HepG2 (cell line): ENCODE results near the gene TMC8. TPM values are rescaled to one million over a fixed set of nuclear protein-coding genes. Genes with fewer than 3 reads are reported as not detected.

Experiments used
- ELF4 ChIP-seq: sonication (generic); formaldehyde crosslinking; IDR thresholded peaks from 2 replicates; pipeline ENCODE4 v1.5.0; 2020; ENCODE audit warnings: missing genetic modification reagents, mild to moderate bottlenecking, moderate library complexity, borderline replicate concordance
- ERF ChIP-seq: IDR thresholded peaks from 2 replicates; pipeline ENCODE4 v1.6.1; 2018; ENCODE audit warnings: missing biosample characterization, missing genetic modification reagents
- HCFC1 ChIP-seq: fragments of 150-350 bp; IDR thresholded peaks from 2 replicates; pipeline ENCODE4 v1.6.1; 2014; ENCODE audit warnings: low read depth, low read length
- KDM2A ChIP-seq: sonication (generic); formaldehyde crosslinking; IDR thresholded peaks from 2 replicates; pipeline ENCODE4 v1.4.0; 2020; ENCODE audit warnings: low read depth, missing genetic modification reagents, borderline replicate concordance
- KDM4B ChIP-seq: sonication (generic); formaldehyde crosslinking; IDR thresholded peaks from 2 replicates; pipeline ENCODE4 v1.4.0; 2020; ENCODE audit warnings: missing genetic modification reagents
- MBNL3 ChIP-seq: fragments of 250-450 bp; sonication (Bioruptor Pico); conservative IDR thresholded peaks from 2 replicates; pipeline ENCODE4 v1.8.0; 2022; ENCODE audit warnings: mild to moderate bottlenecking, inconsistent platforms
- MYC ChIP-seq: sonication (generic); formaldehyde crosslinking; IDR thresholded peaks from 2 replicates; pipeline ENCODE4 v1.9.0; 2021; ENCODE audit warnings: missing genetic modification reagents, borderline replicate concordance
- ZFP82 ChIP-seq: sonication (generic); formaldehyde crosslinking; IDR thresholded peaks from 2 replicates; pipeline ENCODE4 v1.5.1; 2020; ENCODE audit warnings: mild to moderate bottlenecking, missing genetic modification reagents, borderline replicate concordance
- ZNF10 ChIP-seq: sonication (generic); formaldehyde crosslinking; IDR thresholded peaks from 2 replicates; pipeline ENCODE4 v1.4.0; 2020; ENCODE audit warnings: mild to moderate bottlenecking, low read depth, missing genetic modification reagents, borderline replicate concordance
- ZNF333 ChIP-seq: sonication (generic); formaldehyde crosslinking; IDR thresholded peaks from 2 replicates; pipeline ENCODE4 v1.4.0; 2020; ENCODE audit warnings: mild to moderate bottlenecking, missing genetic modification reagents, borderline replicate concordance
- ZNF335 ChIP-seq: sonication (generic); formaldehyde crosslinking; IDR thresholded peaks from 2 replicates; pipeline ENCODE4 v1.4.0; 2020; ENCODE audit warnings: missing genetic modification reagents
- ZNF75D ChIP-seq: sonication (generic); formaldehyde crosslinking; IDR thresholded peaks from 2 replicates; pipeline ENCODE4 v1.8.1; 2023; ENCODE audit warnings: missing genetic modification reagents, mild to moderate bottlenecking, borderline replicate concordance
- ZSCAN9 ChIP-seq: IDR thresholded peaks from 2 replicates; pipeline ENCODE4 v1.6.1; 2016; ENCODE audit warnings: borderline replicate concordance
- polyA plus RNA-seq, 8 experiments: library from polyadenylated mRNA; depleted of rRNA in 3 of 8; stranded (reverse) in 7 of 8; unstranded in 1 of 8; fragments of >200 nt; fragmentation: Illumina TruSeq in 4 of 8; extraction: Trizol in 4 of 8; gene quantifications; 2 replicates each; pipeline versions ENCODE4 v1.2.1 to v1.2.3, GENCODE V29; 2011 to 2016; ENCODE audit warnings: low read depth in 4 of 8, missing spikeins in 1 of 8, mixed read lengths in 1 of 8; ENCODE audit not compliant: insufficient read depth in 1 of 8
- total RNA-seq, 5 experiments: library from RNA; depleted of rRNA; stranded (reverse); fragments of >200 nt; fragmentation: Illumina TruSeq; extraction: Trizol; gene quantifications; 2 replicates each; pipeline ENCODE4 v1.2.3, GENCODE V29; 2016; ENCODE audit warnings: low read depth in 1 of 5
- TF ChIP-seq, protein P1 (sequence below): sonication (generic); formaldehyde crosslinking; IDR thresholded peaks from 2 replicates; pipeline ENCODE4 v1.5.0; 2020; ENCODE audit warnings: missing genetic modification reagents, mild to moderate bottlenecking, borderline replicate concordance
- TF ChIP-seq, protein P2 (sequence below): sonication (generic); formaldehyde crosslinking; IDR thresholded peaks from 2 replicates; pipeline ENCODE4 v1.4.0; 2020; ENCODE audit warnings: missing genetic modification reagents, mild to moderate bottlenecking, borderline replicate concordance
- TF ChIP-seq, protein P3 (sequence below): sonication (generic); formaldehyde crosslinking; IDR thresholded peaks from 2 replicates; pipeline ENCODE4 v1.8.1; 2023; ENCODE audit warnings: mild to moderate bottlenecking, missing genetic modification reagents
- TF ChIP-seq, protein P4 (sequence below): sonication (generic); formaldehyde crosslinking; IDR thresholded peaks from 2 replicates; pipeline ENCODE4 v1.4.0; 2020; ENCODE audit warnings: mild to moderate bottlenecking, low read depth, missing genetic modification reagents
- TF ChIP-seq, protein P5 (sequence below): sonication (generic); formaldehyde crosslinking; IDR thresholded peaks from 2 replicates; pipeline ENCODE4 v1.5.0; 2020; ENCODE audit warnings: missing genetic modification reagents

TMC8 gene
- total and polyA plus RNA-seq, 2 of the 13 experiments (the other 11 are each of a cell fraction or from before 2014, with no cell fraction given), result 0.53 to 7.8 TPM

DNA sequence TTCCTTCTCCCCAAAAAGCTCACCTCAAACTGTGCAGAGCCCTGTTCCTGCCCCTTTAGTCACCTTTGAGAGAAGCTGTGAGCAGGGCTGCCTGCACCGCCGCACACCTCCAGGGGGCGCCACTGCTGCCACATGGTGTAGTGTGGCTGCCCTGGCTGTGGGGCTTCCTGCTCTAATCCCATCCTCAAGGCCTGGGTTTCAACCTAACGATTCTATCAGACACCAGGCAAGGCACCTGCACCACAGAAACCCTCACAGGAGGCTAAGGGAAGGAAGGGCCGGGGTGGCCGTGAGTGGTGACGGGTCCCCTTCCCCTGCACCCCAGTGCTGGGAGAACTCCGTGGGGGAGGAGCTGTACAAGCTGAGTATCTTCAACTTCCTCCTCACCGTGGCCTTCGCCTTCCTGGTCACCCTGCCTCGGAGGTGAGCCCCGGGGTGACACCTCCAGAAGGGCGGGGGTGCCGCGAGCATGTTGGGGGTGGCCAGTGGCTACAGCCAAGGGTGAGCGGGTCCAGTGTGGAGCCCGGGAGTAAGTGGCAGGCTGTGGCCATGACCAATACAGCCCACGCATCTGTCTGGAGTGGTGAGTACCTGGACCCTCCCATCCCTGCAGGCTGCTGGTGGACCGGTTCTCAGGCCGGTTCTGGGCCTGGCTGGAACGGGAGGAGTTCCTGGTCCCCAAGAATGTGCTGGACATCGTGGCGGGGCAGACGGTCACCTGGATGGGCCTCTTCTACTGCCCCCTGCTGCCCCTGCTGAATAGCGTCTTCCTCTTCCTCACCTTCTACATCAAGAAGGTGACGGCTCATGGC, 7.0 kb downstream of the TMC8 start (continued):
- no peak for TF ChIP-seq ELF4 (CRISPR knock-in tag)
- no peak for TF ChIP-seq ZFP82 (CRISPR knock-in tag)
- TF ChIP-seq, protein P1, sequence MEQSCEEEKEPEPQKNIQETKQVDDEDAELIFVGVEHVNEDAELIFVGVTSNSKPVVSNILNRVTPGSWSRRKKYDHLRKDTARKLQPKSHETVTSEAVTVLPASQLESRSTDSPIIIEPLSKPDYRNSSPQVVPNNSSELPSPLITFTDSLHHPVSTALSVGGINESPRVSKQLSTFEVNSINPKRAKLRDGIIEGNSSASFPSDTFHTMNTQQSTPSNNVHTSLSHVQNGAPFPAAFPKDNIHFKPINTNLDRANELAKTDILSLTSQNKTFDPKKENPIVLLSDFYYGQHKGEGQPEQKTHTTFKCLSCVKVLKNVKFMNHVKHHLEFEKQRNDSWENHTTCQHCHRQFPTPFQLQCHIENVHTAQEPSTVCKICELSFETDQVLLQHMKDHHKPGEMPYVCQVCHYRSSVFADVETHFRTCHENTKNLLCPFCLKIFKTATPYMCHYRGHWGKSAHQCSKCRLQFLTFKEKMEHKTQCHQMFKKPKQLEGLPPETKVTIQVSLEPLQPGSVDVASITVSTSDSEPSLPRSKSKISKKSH (CRISPR knock-in tag), result peak; percentile 18; the same call in 1 of the 2 replicates
- peak; percentile 83; the same call in 1 of the 2 replicates for TF ChIP-seq ZNF333 (CRISPR knock-in tag)
- TF ChIP-seq, protein P2, sequence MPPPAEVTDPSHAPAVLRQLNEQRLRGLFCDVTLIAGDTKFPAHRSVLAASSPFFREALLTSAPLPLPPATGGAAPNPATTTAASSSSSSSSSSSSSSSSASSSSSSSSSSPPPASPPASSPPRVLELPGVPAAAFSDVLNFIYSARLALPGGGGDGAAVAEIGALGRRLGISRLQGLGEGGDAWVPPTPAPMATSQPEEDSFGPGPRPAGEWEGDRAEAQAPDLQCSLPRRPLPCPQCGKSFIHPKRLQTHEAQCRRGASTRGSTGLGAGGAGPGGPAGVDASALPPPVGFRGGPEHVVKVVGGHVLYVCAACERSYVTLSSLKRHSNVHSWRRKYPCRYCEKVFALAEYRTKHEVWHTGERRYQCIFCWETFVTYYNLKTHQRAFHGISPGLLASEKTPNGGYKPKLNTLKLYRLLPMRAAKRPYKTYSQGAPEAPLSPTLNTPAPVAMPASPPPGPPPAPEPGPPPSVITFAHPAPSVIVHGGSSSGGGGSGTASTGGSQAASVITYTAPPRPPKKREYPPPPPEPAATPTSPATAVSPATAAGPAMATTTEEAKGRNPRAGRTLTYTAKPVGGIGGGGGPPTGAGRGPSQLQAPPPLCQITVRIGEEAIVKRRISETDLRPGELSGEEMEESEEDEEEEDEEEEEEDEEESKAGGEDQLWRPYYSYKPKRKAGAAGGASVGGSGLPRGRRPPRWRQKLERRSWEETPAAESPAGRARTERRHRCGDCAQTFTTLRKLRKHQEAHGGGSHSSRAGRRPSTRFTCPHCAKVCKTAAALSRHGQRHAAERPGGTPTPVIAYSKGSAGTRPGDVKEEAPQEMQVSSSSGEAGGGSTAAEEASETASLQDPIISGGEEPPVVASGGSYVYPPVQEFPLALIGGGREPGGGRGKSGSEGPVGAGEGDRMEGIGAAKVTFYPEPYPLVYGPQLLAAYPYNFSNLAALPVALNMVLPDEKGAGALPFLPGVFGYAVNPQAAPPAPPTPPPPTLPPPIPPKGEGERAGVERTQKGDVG, result no peak
- TF ChIP-seq, protein P3, sequence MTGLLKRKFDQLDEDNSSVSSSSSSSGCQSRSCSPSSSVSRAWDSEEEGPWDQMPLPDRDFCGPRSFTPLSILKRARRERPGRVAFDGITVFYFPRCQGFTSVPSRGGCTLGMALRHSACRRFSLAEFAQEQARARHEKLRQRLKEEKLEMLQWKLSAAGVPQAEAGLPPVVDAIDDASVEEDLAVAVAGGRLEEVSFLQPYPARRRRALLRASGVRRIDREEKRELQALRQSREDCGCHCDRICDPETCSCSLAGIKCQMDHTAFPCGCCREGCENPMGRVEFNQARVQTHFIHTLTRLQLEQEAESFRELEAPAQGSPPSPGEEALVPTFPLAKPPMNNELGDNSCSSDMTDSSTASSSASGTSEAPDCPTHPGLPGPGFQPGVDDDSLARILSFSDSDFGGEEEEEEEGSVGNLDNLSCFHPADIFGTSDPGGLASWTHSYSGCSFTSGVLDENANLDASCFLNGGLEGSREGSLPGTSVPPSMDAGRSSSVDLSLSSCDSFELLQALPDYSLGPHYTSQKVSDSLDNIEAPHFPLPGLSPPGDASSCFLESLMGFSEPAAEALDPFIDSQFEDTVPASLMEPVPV (CRISPR knock-in tag), result no peak
- no peak for TF ChIP-seq ZSCAN9
- no peak for TF ChIP-seq ZNF75D (CRISPR knock-in tag)
- peak; percentile 50 for TF ChIP-seq KDM2A (CRISPR knock-in tag)
- TF ChIP-seq, protein P4, sequence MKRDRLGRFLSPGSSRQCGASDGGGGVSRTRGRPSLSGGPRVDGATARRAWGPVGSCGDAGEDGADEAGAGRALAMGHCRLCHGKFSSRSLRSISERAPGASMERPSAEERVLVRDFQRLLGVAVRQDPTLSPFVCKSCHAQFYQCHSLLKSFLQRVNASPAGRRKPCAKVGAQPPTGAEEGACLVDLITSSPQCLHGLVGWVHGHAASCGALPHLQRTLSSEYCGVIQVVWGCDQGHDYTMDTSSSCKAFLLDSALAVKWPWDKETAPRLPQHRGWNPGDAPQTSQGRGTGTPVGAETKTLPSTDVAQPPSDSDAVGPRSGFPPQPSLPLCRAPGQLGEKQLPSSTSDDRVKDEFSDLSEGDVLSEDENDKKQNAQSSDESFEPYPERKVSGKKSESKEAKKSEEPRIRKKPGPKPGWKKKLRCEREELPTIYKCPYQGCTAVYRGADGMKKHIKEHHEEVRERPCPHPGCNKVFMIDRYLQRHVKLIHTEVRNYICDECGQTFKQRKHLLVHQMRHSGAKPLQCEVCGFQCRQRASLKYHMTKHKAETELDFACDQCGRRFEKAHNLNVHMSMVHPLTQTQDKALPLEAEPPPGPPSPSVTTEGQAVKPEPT (CRISPR knock-in tag), result 0 out of 2 replicates have a peak, but pooled peaks have one; percentile 35
- TF ChIP-seq HCFC1, result no peak
- no peak for TF ChIP-seq KDM4B (CRISPR knock-in tag)
- TF ChIP-seq MYC (CRISPR knock-in tag), result peak; percentile 42; the same call in 1 of the 2 replicates
- TF ChIP-seq ZNF335 (CRISPR knock-in tag), result no peak
- no peak for TF ChIP-seq ZNF10 (CRISPR knock-in tag)
- no peak for TF ChIP-seq MBNL3 (CRISPR knock-in tag)
- 0 out of 2 replicates have a peak, but pooled peaks have one; percentile 18 for TF ChIP-seq ERF
- TF ChIP-seq, protein P5, sequence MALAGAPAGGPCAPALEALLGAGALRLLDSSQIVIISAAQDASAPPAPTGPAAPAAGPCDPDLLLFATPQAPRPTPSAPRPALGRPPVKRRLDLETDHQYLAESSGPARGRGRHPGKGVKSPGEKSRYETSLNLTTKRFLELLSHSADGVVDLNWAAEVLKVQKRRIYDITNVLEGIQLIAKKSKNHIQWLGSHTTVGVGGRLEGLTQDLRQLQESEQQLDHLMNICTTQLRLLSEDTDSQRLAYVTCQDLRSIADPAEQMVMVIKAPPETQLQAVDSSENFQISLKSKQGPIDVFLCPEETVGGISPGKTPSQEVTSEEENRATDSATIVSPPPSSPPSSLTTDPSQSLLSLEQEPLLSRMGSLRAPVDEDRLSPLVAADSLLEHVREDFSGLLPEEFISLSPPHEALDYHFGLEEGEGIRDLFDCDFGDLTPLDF (CRISPR knock-in tag), result no peak
